Gastroesophageal sphincter (tissue), 4 donors: Measurements from ENCODE around the gene GPATCH1. TPM values are rescaled to one million over a fixed set of nuclear protein-coding genes. Genes with fewer than 3 reads are reported as not detected.
A peak's percentile ranks its signal among the peaks of the same experiment; 100 is the strongest.
"Not testable (repeated sequence)": the region's sequence is repeated elsewhere in the genome, so short reads cannot be mapped to it uniquely, and the experiment has no call there.

ENCODE experiments used
- ATAC-seq: fragments of 150-250 bp; one replicate; pipeline ENCODE4 v1.9.1; 2016; ENCODE audit warnings: mild to moderate bottlenecking, moderate library complexity
- H3K27ac ChIP-seq, 4 donors: fragments of 200-600 bp; sonication (generic) in 3 of 4; 1 replicate in 3 of 4; 2 replicates in 1 of 4; pipeline ENCODE4 v1.5.1; 2016 to 2019
- H3K27me3 ChIP-seq: fragments of 200-600 bp; sonication (generic); one replicate; pipeline ENCODE4 v1.5.1; 2019
- H3K36me3 ChIP-seq, 2 donors: fragments of 200-600 bp; sonication (generic); one replicate each; pipeline ENCODE4 v1.5.1; 2019; ENCODE audit warnings: control low read depth in 1 of 2
- H3K4me1 ChIP-seq, 3 donors: fragments of 200-600 bp; sonication (generic); 1 replicate in 2 of 3; 2 replicates in 1 of 3; pipeline ENCODE4 v1.5.1; 2016 to 2019; ENCODE audit warnings: control low read depth in 2 of 3
- H3K4me3 ChIP-seq, 2 donors: fragments of 200-600 bp; sonication (generic); one replicate each; pipeline ENCODE4 v1.5.1; 2019; ENCODE audit warnings: mild to moderate bottlenecking in 1 of 2, moderate library complexity in 1 of 2
- H3K9me3 ChIP-seq, 3 donors: fragments of 200-600 bp; sonication (generic); one replicate each; pipeline ENCODE4 v1.5.1; 2017 to 2019; ENCODE audit warnings: control low read depth in 2 of 3
- CTCF ChIP-seq, 4 experiments: fragments of 200-600 bp in 2 of 4; fragments of 450-650 bp in 2 of 4; sonication (generic) in 1 of 4; IDR thresholded peaks; one replicate each; pipeline ENCODE4 v1.5.1; 2017 to 2019; ENCODE audit warnings: antibody characterized with exemption in 4 of 4, mild to moderate bottlenecking in 2 of 4, moderate library complexity in 2 of 4
- EP300 ChIP-seq: sonication (generic); formaldehyde crosslinking; IDR thresholded peaks from one replicate; pipeline ENCODE4 v1.6.1; 2017; ENCODE audit warnings: antibody characterized with exemption, mild to moderate bottlenecking
- POLR2A ChIP-seq, 2 donors: fragments of 450-650 bp; IDR thresholded peaks; one replicate each; pipeline ENCODE4 v1.6.1; 2017; ENCODE audit warnings: antibody characterized with exemption in 2 of 2, mild to moderate bottlenecking in 2 of 2, moderate library complexity in 1 of 2
- POLR2AphosphoS5 ChIP-seq: sonication (generic); formaldehyde crosslinking; IDR thresholded peaks from one replicate; pipeline ENCODE4 v1.6.1; 2017; ENCODE audit warnings: antibody characterized with exemption
- WGBS, 2 donors: methylation state at CpG; one replicate each; pipeline ENCODE4 v1.1.5; 2018; ENCODE audit warnings: low coverage in 1 of 2; 5-methylcytosine and 5-hydroxymethylcytosine counted together
- total RNA-seq, 4 donors: library from RNA; depleted of rRNA; stranded (reverse); fragments of >200 nt; gene quantifications; one replicate each; pipeline ENCODE4 v1.1.0, GENCODE V29; 2016

The GPATCH1 gene
- total RNA-seq, 4 donors from 2014 or later = 6.2 to 10.4 (median 6.8) TPM

GRCh38 chr19:33125929-33126388, 45.0 kb downstream of the GPATCH1 start:
- H3K9me3 ChIP-seq = no peaks in the 10 kb centered on the region
- H3K36me3 ChIP-seq = peaks cover 0 to 95% of the 10 kb centered on the region in 2 donors
- TF ChIP-seq POLR2AphosphoS5 = no peak
- TF ChIP-seq EP300 = no peak
- peak; percentile 59 to 80 (median 73) for TF ChIP-seq CTCF (IDR thresholded peaks at IDR 0.05)
- TF ChIP-seq POLR2A (IDR thresholded peaks at IDR 0.05) = no peak
- no peaks in the 10 kb centered on the region for H3K27me3 ChIP-seq
- ATAC-seq = peak; percentile 74
- peaks cover 0 to 7% (median 0%) of the 10 kb centered on the region in 3 donors for H3K4me1 ChIP-seq
- H3K4me3 ChIP-seq = no peak overlapping the region
- WGBS, 2 donors = 0 to 29% methylated on average over 3 to 11 of the region's 12 CpGs
- H3K27ac ChIP-seq = no peak overlapping the region

- 82 to 94% methylated on average over 6 to 8 of the region's 8 CpGs for WGBS, 2 donors
These were observed 45.7 kb downstream of the GPATCH1 start for GRCh38 chr19:33126712-33127111.

GRCh38 chr19:33129901-33130300, 48.9 kb downstream of the GPATCH1 start:
- TF ChIP-seq POLR2AphosphoS5 = no peak
- TF ChIP-seq POLR2A (IDR thresholded peaks at IDR 0.05) = no peak
- TF ChIP-seq CTCF (IDR thresholded peaks at IDR 0.05) = no peak
- TF ChIP-seq EP300 = no peak
- Histone ChIP-seq H3K27me3 (peaks cover 14% of the 10 kb centered on the region), H3K4me3 (no peak overlapping the region), H3K9me3 (no peaks in the 10 kb centered on the region), H3K4me1 (peaks cover 0 to 13% (median 0%) of the 10 kb centered on the region in 3 donors), H3K36me3 (peaks cover 0 to 73% of the 10 kb centered on the region in 2 donors), H3K27ac (no peak overlapping the region)
- no peak for ATAC-seq
- WGBS, 2 donors = 81 to 90% methylated on average over 4 to 6 of the region's 6 CpGs

More at GRCh38 chr19:33126712-33127111, 45.7 kb downstream of the GPATCH1 start:
- H3K36me3 ChIP-seq = peaks cover 0 to 95% of the 10 kb centered on the region in 2 donors
- not testable (repeated sequence) for H3K27me3 ChIP-seq, H3K9me3 ChIP-seq, H3K27ac ChIP-seq, H3K4me1 ChIP-seq, ATAC-seq, H3K4me3 ChIP-seq

- 70 to 77% methylated on average over 3 to 5 of the region's 6 CpGs for WGBS, 2 donors
- H3K4me1 ChIP-seq = peaks cover 0 to 13% (median 0%) of the 10 kb centered on the region in 3 donors
- no peak for ATAC-seq
- TF ChIP-seq POLR2AphosphoS5 (no peak), CTCF (IDR thresholded peaks at IDR 0.05) (no peak), EP300 (no peak), POLR2A (IDR thresholded peaks at IDR 0.05) (no peak)
- H3K27me3 ChIP-seq = peaks cover 19% of the 10 kb centered on the region
- H3K4me3 ChIP-seq = no peak overlapping the region
- H3K9me3 ChIP-seq = no peaks in the 10 kb centered on the region
- peaks cover 0 to 68% of the 10 kb centered on the region in 2 donors for H3K36me3 ChIP-seq
- H3K27ac ChIP-seq = no peak overlapping the region
These were observed 49.5 kb downstream of the GPATCH1 start for GRCh38 chr19:33130433-33130832.

- peaks cover 35% of the 10 kb centered on the region for H3K27me3 ChIP-seq
- no peak within 1 kb of the TSS for H3K27ac ChIP-seq
- 91% methylated on average over 19 of the region's 43 CpGs; no CpG with 5 or more reads in 1 of the 2 donors for WGBS, 2 donors
- peaks cover 0 to 6% (median 0%) of the 10 kb centered on the region in 3 donors for H3K4me1 ChIP-seq
- no peaks in the 10 kb centered on the region for H3K9me3 ChIP-seq
- peaks cover 0 to 56% of the 10 kb centered on the region in 2 donors for H3K36me3 ChIP-seq
- no peak for ATAC-seq
- no peak within 1 kb of the TSS for H3K4me3 ChIP-seq
- no peak for TF ChIP-seq EP300
- no peak for TF ChIP-seq CTCF (IDR thresholded peaks at IDR 0.05)
- TF ChIP-seq POLR2AphosphoS5 = no peak
- no peak for TF ChIP-seq POLR2A (IDR thresholded peaks at IDR 0.05)
These were observed 51.0 kb downstream of the GPATCH1 start, which contains the start of gene WDR88 for GRCh38 chr19:33132021-33132420. TSS of gene WDR88 (plus strand) at chr19:33132114. CDS start at chr19:33132170, 56 bp downstream.
